NCI-H2107 (cell line): Measurements from ENCODE around the gene MRPL48.
"Not testable (repeated sequence)": the region's sequence is repeated elsewhere in the genome, so short reads cannot be mapped to it uniquely, and the experiment has no call there.

Experiments used
- DNase-seq: peaks from one replicate; lab custom pipeline; 2025; lab: John Stamatoyannopoulos, UW

The MRPL48 gene

DNA sequence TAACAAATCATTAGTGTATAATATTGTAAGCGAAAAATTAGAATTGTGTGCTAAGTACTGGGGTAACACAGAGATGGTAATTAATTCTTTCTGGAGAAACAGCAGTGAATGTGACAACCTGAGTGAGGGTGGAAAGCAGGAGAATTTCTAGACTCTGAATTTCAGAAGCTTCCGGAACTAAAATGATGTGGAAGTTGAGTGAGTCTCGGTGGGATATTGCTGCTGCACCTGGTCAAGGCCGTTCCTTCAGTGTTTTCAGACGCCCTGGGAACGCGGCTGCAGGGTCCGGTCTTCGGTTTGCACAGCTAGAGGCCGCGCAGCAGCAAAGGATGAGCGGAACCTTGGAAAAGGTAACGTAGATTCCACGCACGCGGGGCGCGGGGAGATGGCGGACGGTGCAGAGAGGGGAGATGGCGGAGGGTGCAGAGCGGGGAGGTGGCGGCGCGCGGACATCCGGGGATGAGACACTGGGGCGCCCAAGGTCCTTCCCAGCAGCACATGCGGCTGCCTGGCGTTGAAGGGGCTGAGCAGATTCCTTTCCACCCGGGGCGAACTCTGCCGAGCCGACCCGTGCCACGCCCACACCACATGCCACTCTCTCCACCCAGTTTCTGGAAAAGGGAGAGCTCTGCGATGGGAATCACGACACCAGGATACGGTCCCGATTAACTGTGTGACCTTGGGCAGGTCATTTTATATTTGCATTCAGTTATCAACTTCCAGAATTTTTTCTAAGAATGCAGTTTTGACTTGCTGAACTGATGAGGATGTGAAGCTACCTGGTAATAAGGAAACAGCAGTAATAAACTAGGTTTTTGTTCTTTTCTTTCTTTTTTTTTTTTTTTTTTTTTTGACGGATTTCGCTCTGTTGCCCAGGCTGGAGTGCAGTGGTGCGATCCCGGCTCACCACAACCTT, at the start of gene MRPL48:
MRPL48 (plus strand) TSS at position 232 of the 916 bp plus-strand sequence; CDS start at position 330, 98 bp downstream.
- peak; percentile 91 for DNase-seq

DNA sequence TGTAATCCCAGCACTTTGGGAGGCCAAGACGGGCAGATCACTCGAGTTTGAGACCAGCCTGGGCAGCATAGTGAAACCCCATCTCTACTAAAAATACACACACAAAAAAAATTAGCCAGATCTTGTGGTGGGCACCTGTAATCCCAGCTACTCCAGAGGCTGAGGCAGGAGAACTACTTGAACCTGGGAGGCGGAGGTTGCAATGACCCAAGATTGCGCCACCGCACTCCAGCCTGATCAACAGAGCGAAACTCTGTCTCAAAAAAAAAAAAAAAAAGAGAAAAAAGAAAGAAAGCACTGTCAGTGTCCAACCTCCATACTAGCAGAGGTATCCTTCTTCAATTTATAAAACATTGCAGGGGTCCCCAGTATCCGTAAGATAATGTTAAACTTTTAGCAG, 44.6 kb upstream of the MRPL48 start:
- no peak for DNase-seq

DNA sequence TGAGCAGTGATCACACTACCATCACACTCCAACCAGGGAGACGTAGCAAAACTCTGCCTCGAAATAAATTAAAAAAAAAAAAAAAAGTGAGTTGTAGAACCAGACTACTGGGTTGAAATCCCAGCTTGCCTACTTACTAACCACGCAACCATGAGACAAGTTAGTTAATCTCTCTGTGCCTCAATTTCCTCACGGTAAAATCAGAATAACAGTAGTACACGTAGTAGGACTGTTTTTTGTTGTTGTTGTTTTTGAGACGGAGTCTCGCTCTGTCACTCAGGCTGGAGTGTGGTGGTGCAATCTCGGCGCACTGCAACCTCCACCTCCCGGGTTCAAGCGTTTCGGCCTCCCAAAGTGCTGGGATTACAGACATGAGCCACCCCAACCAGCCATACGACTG, 41.0 kb upstream of the MRPL48 start:
- DNase-seq, result no peak

DNA sequence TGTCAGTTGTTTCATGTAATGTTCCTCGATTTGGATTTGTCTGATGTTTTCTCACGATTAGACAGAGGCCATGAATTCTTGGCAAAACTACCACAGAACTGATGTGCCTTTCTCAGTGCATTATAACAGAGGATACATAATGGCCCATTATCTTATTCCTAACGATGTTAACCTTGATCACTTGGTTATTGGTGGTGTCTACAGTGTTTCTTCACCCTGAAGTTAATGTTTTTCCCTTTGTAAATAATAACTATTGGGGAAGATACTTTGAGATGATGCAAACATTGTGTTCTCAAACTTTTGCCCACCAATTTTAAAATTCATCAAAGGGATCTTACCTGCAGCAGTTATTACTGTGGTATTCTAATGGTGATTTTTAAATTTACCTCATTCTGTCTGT, 39.9 kb upstream of the MRPL48 start:
- DNase-seq, result no peak

DNA sequence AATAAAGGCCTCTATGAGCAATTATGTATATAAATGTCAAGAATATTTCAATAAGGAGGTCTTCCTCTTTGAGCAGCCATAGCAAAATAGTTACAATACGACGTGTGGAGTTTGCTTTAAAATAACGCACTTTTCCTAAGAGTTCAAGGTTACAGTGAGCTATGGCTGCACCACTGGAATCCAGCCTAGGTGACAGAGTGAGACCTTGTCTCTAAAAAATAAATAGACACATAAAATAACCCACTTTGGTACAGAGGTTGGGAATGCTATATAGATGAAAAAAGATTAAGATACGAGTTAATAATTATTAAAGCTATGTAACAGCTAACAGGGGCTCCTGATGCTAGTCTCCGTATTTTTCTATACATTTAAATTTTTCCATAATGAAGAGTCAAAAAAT, 39.4 kb upstream of the MRPL48 start:
- DNase-seq, result no peak

DNA sequence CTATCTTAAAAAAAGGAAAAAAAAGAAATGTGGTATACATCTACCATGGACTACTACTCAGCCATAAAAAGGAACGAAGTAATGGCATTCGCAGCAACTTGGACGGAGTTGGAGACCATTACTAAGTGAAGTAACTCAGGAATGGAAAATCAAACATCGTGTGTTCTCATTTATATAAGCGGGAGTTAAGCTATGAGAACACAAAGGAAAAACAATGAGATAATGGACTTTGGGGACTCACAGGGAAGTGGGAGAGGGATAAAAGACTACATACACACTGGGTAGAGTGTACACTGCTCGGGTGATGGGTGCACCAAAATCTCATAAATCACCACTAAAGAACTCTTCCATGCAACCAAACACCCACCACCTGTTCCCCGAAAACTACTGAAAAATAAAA, 38.6 kb upstream of the MRPL48 start:
- no peak for DNase-seq

DNA sequence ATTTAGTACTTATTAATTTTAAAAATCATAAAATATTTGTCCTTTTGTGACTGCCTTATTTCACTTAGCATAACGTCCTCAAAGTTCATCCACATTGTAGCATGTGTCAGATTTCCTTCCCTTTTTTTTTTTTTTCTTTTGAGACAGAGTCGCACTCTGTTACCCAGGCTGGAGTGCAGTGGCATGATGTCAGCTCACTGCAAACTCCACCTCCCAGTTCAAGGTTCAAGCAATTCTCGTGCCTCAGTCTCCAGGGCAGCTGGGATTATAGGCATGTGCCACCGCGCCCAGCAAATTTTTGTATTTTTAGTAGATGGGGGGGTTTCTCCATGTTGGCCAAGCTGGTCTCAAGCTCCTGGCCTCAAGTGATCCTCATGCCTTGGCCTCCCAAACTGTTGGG, 37.4 kb upstream of the MRPL48 start:
- DNase-seq, result no peak

DNA sequence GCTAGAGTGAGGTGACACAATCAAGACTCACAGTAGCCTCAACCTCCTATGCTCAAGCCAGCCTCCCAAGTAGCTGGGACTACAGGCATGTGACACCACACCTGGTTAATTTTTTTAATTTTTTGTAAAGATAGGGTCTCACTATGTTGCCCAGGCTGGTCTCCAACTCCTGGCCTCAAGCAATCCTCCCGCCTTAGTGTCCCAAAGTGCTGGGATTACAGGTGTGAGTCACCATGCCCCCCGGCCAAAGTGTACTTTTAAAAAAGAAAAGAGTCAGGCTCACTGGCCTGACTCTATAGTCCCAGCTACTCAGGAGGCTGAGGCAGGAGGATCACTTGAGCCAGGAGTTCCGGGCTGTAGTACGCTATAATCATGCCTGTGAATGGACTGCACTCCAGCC, 36.8 kb upstream of the MRPL48 start:
- not testable (repeated sequence) for DNase-seq

DNA sequence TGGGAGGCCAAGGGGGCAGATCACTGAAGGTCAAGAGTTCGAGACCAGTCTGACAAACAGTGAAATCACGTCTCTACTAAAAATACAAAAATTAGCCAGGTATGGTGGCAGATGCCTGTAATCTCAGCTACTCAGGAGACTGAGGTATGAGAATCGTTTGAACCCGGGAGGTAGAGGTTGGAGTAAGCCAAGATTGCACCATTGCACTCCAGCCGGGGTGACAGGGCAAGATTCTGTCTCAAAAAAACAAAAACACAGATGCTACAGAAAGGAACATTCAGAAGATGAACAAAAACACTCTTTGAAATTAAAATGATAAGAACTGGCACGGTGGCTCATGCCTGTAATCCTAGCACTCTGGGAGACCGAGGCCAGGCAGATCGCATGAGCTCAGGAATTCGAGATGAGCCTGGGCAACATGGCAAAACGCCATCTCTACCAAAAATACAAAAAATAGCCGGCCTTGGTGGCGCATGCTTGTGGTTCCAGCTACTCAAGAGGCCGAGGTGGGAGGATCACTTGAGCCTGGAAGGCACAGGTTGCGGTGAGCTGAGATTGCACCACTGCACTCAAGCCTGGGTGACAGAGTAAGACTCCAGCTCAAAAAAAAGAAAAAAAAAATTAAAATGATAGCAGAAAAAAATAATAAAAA, 35.3 kb upstream of the MRPL48 start:
- no peak for DNase-seq

DNA sequence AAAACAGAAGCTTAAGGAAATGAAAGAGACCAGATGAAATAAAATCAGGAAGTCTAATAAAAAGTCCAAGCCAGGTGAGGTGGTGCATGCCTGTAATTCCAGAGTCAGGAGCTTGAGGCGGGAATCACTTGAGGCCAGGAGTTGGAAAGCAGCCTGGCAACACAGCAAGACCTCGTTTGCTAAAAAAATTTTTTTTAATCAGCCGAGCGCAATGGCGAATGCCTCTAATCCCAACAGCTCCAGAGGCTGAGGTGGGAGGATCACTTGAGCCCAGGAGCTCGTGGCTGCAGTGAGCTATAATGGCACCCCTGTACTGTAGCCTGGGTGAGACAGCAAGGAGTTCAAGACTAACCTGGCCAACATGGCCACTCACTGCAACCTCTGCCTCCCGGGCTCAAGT, 34.8 kb upstream of the MRPL48 start:
- no peak for DNase-seq

DNA sequence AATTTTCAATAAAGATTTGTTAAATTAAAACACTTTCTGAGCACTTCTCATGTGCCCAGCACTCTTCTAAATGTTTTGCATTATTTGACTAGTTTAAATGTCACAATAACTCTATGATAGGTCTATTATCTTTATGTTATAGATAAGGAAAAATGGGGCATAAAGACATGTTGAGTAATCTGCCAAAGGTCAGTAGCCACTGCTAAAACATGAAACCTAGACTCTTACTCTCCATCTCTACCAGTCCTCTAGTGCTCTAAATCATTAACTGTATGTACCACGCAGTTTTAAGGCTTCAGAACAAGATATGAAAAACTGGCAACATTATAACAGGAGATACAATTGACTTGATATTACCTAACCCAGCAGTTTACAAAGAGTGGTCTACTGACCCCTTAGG, 33.7 kb upstream of the MRPL48 start:
- DNase-seq, result no peak

DNA sequence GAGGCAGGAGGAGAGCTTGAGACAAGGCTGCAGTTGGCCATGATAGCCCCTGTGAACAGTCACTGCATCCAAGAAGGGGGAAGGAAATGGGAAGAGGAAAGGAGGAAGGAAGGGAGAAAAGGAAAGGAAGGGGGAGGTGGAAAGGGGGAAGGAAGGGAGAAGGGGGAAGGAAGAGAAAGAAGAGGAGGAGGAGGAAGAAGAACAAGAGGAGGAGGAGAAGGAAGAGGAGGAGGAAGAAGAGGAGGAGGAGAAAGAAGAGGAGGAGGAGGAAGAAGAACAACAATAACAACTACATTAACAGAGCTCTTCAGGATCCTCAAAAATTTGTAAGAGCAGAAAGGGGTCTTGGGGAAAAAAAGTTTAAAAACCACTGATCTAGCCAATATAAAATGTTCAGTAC, 32.0 kb upstream of the MRPL48 start:
- DNase-seq, result no peak

DNA sequence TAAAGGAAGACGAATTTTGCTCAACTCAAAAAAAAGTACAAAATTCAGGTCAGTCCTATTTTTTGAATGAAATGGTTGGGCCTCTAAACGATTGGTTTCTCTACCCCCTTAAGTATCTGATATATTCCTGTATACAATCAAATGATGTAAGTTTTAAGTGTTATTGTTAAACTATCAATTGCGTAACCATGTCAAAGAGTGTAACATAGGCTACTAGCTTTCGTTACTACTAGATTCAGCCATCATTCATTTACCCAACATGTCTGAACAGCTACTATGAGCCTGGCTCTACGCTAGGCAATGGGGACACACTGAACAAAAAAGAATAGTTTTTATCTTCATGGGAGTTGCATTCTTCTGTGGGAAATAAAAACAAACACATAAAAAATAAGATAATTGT, 30.1 kb upstream of the MRPL48 start:
- DNase-seq, result no peak

DNA sequence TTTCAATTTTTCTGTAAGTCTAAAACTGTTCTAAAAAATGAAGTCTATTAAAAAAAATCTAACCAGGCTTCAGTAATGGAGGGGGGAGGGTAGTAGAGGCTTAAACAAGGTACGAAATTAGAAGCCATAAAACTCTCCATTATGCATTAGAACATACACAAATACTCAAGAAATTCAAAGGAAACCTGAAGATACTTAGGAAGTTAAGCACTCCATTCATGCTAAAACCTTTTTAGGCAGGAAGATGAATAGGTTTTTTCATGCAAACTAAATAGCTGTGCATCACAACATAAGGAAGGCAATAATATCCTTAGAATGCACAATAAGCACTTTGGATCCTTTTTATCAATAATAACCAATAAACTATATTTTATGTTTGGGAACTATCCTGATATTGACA, 29.2 kb upstream of the MRPL48 start:
- no peak for DNase-seq

DNA sequence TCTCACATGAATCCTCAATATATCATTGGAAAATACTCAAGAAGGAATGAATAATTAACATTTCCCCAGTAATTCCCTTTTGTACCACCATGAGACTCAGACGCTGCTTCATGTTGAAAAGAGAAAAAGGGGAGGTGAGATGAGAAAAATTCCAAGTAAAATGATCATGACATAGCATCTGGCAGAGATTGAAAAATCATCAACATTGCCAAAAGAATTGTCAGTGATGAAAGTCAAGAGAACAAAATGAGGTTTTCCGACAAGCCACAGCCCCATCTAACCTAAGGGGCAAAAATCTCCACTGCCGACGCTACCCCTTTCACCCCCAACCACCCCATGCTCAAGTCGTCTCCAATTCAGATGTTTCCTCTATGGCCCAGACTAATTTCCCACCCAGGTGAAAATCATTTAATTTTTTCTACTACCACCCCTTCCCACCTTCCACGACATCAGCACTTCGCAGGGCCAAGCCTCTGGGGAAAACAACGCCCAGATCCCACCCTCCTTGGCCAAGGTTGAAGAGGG, 28.0 kb upstream of the MRPL48 start:
- DNase-seq, result no peak

DNA sequence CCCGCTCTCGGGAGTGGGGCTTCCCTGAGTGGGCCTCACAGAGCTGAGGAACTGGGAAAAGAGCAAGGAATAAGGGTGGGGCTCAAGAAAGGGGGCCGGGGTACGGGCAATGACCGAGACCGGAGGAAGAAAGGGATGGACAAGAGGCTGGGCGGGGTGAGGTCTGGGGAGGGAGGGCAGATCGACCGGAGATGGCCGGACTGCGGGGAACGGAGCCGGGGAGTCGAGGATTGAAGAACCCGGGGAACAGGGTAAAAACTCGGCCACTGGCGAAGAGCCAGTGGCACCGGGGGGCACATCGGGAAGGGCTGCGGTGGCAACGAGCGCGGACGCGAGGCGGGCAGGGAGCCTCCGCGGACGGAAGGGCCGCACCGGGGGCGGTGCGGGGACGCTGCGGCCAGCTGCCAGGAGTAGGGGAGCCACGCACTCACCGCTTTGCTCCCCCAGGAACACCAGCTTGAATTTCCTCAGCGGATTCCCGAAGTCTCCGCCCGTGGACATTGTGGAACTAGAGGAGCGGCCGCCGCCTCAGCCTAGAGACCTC, 27.5 kb upstream of the MRPL48 start:
- no peak for DNase-seq

DNA sequence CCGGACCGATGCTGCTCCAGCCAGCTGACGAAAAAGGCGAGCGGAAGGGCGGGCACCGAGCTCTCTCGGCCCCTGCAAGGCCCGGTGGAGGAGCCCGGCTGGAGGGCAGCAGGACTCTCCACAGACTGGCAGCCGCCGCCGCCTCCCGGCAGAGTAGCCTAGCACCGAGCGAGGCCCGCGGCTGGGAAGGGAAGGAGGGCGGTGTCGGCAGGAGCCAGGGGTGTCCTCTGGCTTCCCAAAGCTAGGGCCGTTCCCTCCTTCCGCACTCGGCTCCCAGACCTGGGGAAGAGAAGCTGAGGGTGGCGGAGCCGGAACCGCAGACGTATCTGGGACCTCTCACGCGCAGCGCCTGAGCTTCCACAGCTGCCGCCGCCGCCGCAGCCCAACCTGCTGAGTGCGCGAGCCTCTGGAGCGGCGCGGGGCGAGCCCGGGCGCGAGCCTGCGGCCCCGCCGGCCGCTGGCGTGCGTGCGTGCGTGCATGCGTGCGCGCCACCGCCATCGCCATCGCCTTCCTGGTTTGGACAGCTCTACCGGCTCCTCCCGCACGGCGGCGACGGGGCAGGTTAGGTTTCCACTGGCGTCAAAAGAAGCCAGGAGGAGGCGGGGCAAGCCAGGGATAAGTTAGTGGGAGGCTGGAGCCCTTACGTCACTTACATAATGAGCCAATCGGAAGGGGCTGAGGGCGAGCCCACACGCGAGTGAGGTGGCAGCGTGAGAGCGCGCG, 26.8 kb upstream of the MRPL48 start, which contains the start of gene RAB6A:
RAB6A (minus strand) TSS at position 396 of the 724 bp plus-strand sequence. CDS start 439 bp downstream, outside the sequence.
- peak; percentile 98 for DNase-seq

DNA sequence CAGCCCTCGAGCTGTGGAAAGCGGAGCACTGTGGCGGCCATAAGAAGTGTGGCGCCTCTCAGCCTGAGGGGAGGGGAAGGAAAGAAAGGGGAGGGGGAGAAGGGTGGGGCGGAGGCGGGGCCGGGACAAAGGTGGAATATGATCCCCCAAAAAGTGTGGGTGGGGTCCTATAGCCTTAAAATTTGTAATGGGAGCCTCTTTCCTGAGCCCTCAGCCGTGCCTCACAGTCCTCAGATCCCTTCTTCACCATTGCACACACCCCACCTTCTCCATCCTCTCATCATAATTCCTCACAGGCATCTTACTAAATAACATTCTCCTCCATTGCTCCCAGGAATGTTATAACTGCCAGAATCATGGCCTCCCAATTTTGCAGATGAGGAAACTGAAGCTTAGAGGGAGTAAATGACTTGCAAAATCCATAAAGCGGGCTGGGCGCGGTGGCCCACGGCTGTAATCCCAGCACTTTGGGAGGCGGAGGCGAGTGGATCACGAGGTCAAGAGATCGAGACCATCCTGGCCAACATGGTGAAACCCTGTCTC, 26.2 kb upstream of the MRPL48 start:
- DNase-seq, result no peak

DNA sequence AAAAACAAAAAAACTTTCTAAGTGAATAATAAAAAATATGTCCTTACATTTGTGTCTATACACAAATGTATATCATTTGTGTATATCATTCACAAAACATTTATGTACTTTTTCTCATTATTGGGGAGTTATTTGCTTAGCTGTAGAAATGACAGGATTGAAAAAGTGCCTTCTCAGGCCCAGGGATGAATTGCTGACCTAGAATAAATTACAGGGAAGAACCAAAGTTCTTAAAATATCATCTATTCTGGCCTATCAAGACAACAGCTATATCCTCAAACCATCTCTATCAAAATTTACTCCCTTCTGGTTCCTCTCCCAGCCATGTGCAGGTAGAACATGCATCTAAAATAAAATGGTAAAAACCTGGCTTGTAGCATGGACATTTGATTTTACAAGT, 24.9 kb upstream of the MRPL48 start:
- no peak for DNase-seq

DNA sequence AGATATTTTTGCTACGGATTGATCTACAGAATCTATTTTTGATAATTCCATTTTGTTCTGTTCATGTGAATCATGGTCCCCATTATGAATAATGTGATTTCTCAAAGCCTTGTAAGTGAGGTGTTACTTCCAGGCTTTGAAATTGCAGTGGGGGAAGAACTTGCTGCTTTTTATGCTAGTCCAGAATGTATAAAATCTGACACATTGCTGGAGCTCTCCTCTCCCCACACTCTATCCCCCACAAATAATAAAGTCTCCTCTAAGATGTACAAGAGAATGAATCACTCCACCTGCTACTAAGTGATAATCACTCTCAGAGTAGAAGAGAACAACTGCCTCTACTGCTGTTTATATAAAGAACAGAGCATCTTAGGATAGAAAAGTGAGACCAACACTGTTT, 20.9 kb upstream of the MRPL48 start:
- no peak for DNase-seq

DNA sequence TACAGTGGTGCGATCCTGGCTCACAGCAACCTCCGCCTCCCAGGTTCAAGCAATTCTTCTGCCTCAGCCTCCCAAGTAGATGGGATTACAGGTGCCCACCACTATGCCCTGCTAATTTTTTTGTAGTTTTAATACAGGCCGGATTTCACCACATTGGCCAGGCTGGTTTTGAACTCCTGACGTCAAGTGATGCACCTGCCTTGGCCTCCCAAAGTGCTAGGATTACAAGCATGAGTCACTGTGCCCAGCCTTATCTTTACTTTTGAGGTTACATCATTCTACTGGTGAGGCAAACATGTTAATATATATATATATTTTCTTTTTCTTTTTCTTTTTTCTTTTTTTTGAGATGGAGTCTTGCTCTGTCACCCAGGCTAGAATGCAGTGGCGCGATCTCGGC, 16.9 kb upstream of the MRPL48 start:
- DNase-seq, result not testable (repeated sequence)
